ENCODE measurements around the gene TFAP2C. TPM values are rescaled to one million over a fixed set of nuclear protein-coding genes. Genes with fewer than 3 reads are reported as not detected.
A peak's percentile ranks its signal among the peaks of the same experiment; 100 is the strongest.

TFAP2C gene
- total and polyA plus RNA-seq, 8 donors: 0.19 to 1.6 (median 0.49) TPM

- 81 to 84% methylated on average over 8 of the region's 8 CpGs for WGBS, 2 donors
- peak in 3 of 4 donors; percentile 16 to 75 (median 39) for ATAC-seq
- H3K4me1 ChIP-seq: no peaks in the 10 kb centered on the region
- no peak for FAIRE-seq
- no peak overlapping the region for H3K4me3 ChIP-seq
- no peak overlapping the region for H3K27ac ChIP-seq
- intact Hi-C loops (cut with DNase I): no loop called here
- no peak for TF ChIP-seq CTCF (IDR thresholded peaks at IDR 0.05)
- H3K9me3 ChIP-seq: no peaks in the 10 kb centered on the region
- no peak for DNase-seq
- H3K27me3 ChIP-seq: no peaks in the 10 kb centered on the region
- H3K36me3 ChIP-seq: no peaks in the 10 kb centered on the region
Observed at GRCh38 chr20:56606174-56606945, 22.7 kb upstream of the TFAP2C start.

- H3K4me3 ChIP-seq: no peak overlapping the region
- intact Hi-C loops (cut with DNase I): no loop called here
- no peak overlapping the region for H3K27ac ChIP-seq
- no peak for ATAC-seq
- no peak for TF ChIP-seq CTCF (IDR thresholded peaks at IDR 0.05)
- no peak for FAIRE-seq
- H3K27me3 ChIP-seq: no peaks in the 10 kb centered on the region
- DNase-seq: no peak
- 87 to 91% methylated on average over 11 of the region's 11 CpGs for WGBS, 2 donors
- no peaks in the 10 kb centered on the region for H3K9me3 ChIP-seq
- H3K36me3 ChIP-seq: no peaks in the 10 kb centered on the region
- no peaks in the 10 kb centered on the region for H3K4me1 ChIP-seq
Observed at GRCh38 chr20:56607061-56607704, 21.9 kb upstream of the TFAP2C start.

- DNase-seq (no peak), ATAC-seq (no peak), FAIRE-seq (no peak)
- Histone ChIP-seq H3K27ac (no peak overlapping the region), H3K27me3 (no peaks in the 10 kb centered on the region), H3K36me3 (no peaks in the 10 kb centered on the region), H3K9me3 (no peaks in the 10 kb centered on the region), H3K4me3 (no peak overlapping the region), H3K4me1 (no peaks in the 10 kb centered on the region)
- no peak for TF ChIP-seq CTCF (IDR thresholded peaks at IDR 0.05)
- WGBS, 2 donors: 72 to 92% methylated on average over 3 of the region's 3 CpGs
- intact Hi-C loops (cut with DNase I): no loop called here
Observed at GRCh38 chr20:56608376-56608775, 20.7 kb upstream of the TFAP2C start.

GRCh38 chr20:56609321-56609720, 19.8 kb upstream of the TFAP2C start:
- H3K27ac ChIP-seq: no peak overlapping the region
- ATAC-seq (no peak), FAIRE-seq (no peak), DNase-seq (no peak)
- no peaks in the 10 kb centered on the region for H3K36me3 ChIP-seq
- intact Hi-C loops (cut with DNase I): no loop called here
- WGBS, 2 donors: 36 to 45% methylated on average over 3 of the region's 3 CpGs
- H3K4me3 ChIP-seq: no peak overlapping the region
- no peak for TF ChIP-seq CTCF (IDR thresholded peaks at IDR 0.05)
- H3K4me1 ChIP-seq: no peaks in the 10 kb centered on the region
- no peaks in the 10 kb centered on the region for H3K9me3 ChIP-seq
- H3K27me3 ChIP-seq: no peaks in the 10 kb centered on the region

- H3K36me3 ChIP-seq: no peaks in the 10 kb centered on the region
- no peak for DNase-seq
- 81 to 87% methylated on average over 6 of the region's 6 CpGs for WGBS, 2 donors
- FAIRE-seq: no peak
- no peaks in the 10 kb centered on the region for H3K9me3 ChIP-seq
- H3K4me3 ChIP-seq: no peak overlapping the region
- ATAC-seq: no peak
- no peak overlapping the region for H3K27ac ChIP-seq
- TF ChIP-seq CTCF (IDR thresholded peaks at IDR 0.05): no peak
- H3K27me3 ChIP-seq: no peaks in the 10 kb centered on the region
- H3K4me1 ChIP-seq: no peaks in the 10 kb centered on the region
- intact Hi-C loops (cut with DNase I): no loop called here
Observed at GRCh38 chr20:56610098-56610497, 19.0 kb upstream of the TFAP2C start.
